ENCODE measurements around the gene TMEM254. TPM values are rescaled to one million over a fixed set of nuclear protein-coding genes. Genes with fewer than 3 reads are reported as not detected.
"Not testable (repeated sequence)": the region's sequence is repeated elsewhere in the genome, so short reads cannot be mapped to it uniquely, and the experiment has no call there.

Gene TMEM254
- total RNA-seq, 1 donor from 2014 or later, result 10.3 TPM

- Histone ChIP-seq H3K4me3 (no peak overlapping the region), H3K4me1 (peaks cover 23% of the 10 kb centered on the region), H3K9me3 (no peaks in the 10 kb centered on the region), H3K36me3 (no peaks in the 10 kb centered on the region), H3K27me3 (no peaks in the 10 kb centered on the region), H3K27ac (no peak overlapping the region)
- intact Hi-C loops (cut with DNase I), result loop anchor here (10.0 kb wide), 1 partner anchor 67 kb away; no protein-coding TSS in a partner anchor
- no peak for DNase-seq (ENCODE audit: extremely low spot score in 2 of 2)
- no peak for TF ChIP-seq POLR2AphosphoS5 (IDR thresholded peaks at IDR 0.05; ENCODE audit: insufficient read depth in 1 of 2, low read depth in 1 of 2)
- no peak for TF ChIP-seq POLR2A (IDR thresholded peaks at IDR 0.05)
- no peak for TF ChIP-seq CTCF (IDR thresholded peaks at IDR 0.05)
Observed at GRCh38 chr10:80131499-80131901, 53.0 kb downstream of the TMEM254 start.

- H3K27ac ChIP-seq, result peak within 1 kb of the TSS; percentile 85
- intact Hi-C loops (cut with DNase I), result loop anchor here (10.0 kb wide), 1 partner anchor 68 kb away; no protein-coding TSS in a partner anchor
- H3K4me1 ChIP-seq, result peaks cover 33% of the 10 kb centered on the region
- no peaks in the 10 kb centered on the region for H3K27me3 ChIP-seq
- DNase-seq (ENCODE audit: extremely low spot score in 2 of 2), result no peak
- no peaks in the 10 kb centered on the region for H3K9me3 ChIP-seq
- no peaks in the 10 kb centered on the region for H3K36me3 ChIP-seq
- TF ChIP-seq POLR2A (IDR thresholded peaks at IDR 0.05), result no peak
- TF ChIP-seq POLR2AphosphoS5 (IDR thresholded peaks at IDR 0.05; ENCODE audit: insufficient read depth in 1 of 2, low read depth in 1 of 2), result peak in 1 of 2 donors; percentile 19
- H3K4me3 ChIP-seq, result peak within 1 kb of the TSS; percentile 52 to 67
Observed at GRCh38 chr10:80132299-80133139, 54.1 kb downstream of the TMEM254 start, which contains the start of gene PLAC9. Gene PLAC9, plus strand, starts transcription at chr10:80132730. Its CDS starts 33 bp downstream, at chr10:80132763.

GRCh38 chr10:80133206-80133605 is 54.7 kb downstream of the TMEM254 start:
- DNase-seq (ENCODE audit: extremely low spot score in 2 of 2), result peak in 1 of 2 donors; percentile 89
- Histone ChIP-seq H3K27me3 (no peaks in the 10 kb centered on the region), H3K4me3 (peak overlapping the region; percentile 52 to 67), H3K4me1 (peaks cover 40% of the 10 kb centered on the region), H3K9me3 (no peaks in the 10 kb centered on the region), H3K36me3 (no peaks in the 10 kb centered on the region), H3K27ac (peak overlapping the region; percentile 85)
- TF ChIP-seq POLR2AphosphoS5 (IDR thresholded peaks at IDR 0.05; ENCODE audit: insufficient read depth in 1 of 2, low read depth in 1 of 2) (peak in 1 of 2 donors; percentile 67), CTCF (IDR thresholded peaks at IDR 0.05) (no peak), POLR2A (IDR thresholded peaks at IDR 0.05) (peak in 1 of 2 donors; percentile 47)
- intact Hi-C loops (cut with DNase I), result loop anchor here (10.0 kb wide), 1 partner anchor 68 kb away; no protein-coding TSS in a partner anchor

GRCh38 chr10:80133687-80134086 is 55.2 kb downstream of the TMEM254 start:
- intact Hi-C loops (cut with DNase I), result loop anchor here (10.0 kb wide), 1 partner anchor 69 kb away; no protein-coding TSS in a partner anchor
- Histone ChIP-seq H3K27ac (peak overlapping the region; percentile 85), H3K4me3 (peak overlapping the region; percentile 52 to 67), H3K4me1 (peaks cover 44% of the 10 kb centered on the region)
- H3K36me3 ChIP-seq; H3K9me3 ChIP-seq; DNase-seq (ENCODE audit: extremely low spot score in 2 of 2); H3K27me3 ChIP-seq: not testable (repeated sequence)

- TF ChIP-seq POLR2A (IDR thresholded peaks at IDR 0.05), result no peak
- TF ChIP-seq POLR2AphosphoS5 (IDR thresholded peaks at IDR 0.05; ENCODE audit: insufficient read depth in 1 of 2, low read depth in 1 of 2), result peak in 1 of 2 donors; percentile 72
- TF ChIP-seq CTCF (IDR thresholded peaks at IDR 0.05), result no peak
- no peaks in the 10 kb centered on the region for H3K36me3 ChIP-seq
- intact Hi-C loops (cut with DNase I), result loop anchor here (10.0 kb wide), 1 partner anchor 71 kb away; no protein-coding TSS in a partner anchor
- H3K9me3 ChIP-seq, result no peaks in the 10 kb centered on the region
- H3K4me3 ChIP-seq, result no peak overlapping the region
- DNase-seq (ENCODE audit: extremely low spot score in 2 of 2), result peak in 1 of 2 donors; percentile 92
- H3K27me3 ChIP-seq, result no peaks in the 10 kb centered on the region
- H3K27ac ChIP-seq, result peak overlapping the region; percentile 85
- H3K4me1 ChIP-seq, result peaks cover 44% of the 10 kb centered on the region
Observed at GRCh38 chr10:80136134-80136571, 57.7 kb downstream of the TMEM254 start.
